GM18505 (cell line): Measurements from ENCODE around the gene ALPI.
"Not testable (repeated sequence)": the region's sequence is repeated elsewhere in the genome, so short reads cannot be mapped to it uniquely, and the experiment has no call there.

Experiments
- ATAC-seq: cut with Tn5 transposase; IDR thresholded peaks from one replicate; pipeline ENCODE4 v1.9.1; 2021; ENCODE audit not compliant: unreplicated experiment
- POLR2A ChIP-seq: IDR thresholded peaks from 4 replicates; pipeline ENCODE4 v1.6.1; 2011; ENCODE audit warnings: borderline replicate concordance; ENCODE audit not compliant: insufficient read depth, insufficient read length; ENCODE audit errors: extremely low read depth

The ALPI gene

DNA sequence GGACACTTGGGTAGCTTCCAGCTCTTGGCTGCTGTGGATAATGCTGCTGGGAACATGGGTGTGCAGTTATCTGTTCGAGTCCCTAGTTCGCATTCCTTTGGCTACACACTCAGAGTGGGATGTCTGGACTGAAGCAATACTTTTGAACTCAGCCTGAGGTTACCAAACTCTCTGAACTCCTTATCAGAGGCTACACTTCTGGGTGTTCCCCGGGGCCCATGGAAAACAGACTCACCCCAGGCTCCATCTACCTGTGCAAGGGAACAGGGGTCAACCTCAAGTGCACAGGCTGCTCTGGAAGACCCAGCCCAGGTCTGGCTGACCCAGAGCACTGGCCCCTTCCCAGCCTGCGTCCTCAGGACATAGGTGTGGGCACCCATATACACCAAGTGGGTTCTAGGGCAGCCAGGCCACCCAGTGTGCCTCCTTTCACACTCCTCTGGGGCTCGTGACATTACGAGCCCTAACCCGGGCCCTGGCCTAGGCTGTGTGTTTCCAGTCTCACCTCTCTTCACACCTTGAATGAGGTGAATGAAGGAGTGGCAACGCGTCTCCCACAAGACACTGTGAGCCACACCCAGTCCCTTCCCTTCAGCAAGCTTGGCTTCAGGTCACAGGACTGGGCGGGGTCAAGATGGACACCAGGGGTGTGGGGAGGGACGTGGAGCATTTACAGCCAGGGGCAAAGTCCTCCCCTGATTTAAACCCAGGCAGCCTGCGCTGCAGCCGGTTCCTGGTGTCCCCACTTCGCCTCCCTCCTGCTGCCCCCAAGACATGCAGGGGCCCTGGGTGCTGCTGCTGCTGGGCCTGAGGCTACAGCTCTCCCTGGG lies at the start of gene ALPI:
Gene ALPI (plus strand): TSS at position 728 of the 830 bp plus-strand sequence. CDS start 47 bp downstream, at position 775.
- no peak for ATAC-seq
- TF ChIP-seq POLR2A, result no peak

DNA sequence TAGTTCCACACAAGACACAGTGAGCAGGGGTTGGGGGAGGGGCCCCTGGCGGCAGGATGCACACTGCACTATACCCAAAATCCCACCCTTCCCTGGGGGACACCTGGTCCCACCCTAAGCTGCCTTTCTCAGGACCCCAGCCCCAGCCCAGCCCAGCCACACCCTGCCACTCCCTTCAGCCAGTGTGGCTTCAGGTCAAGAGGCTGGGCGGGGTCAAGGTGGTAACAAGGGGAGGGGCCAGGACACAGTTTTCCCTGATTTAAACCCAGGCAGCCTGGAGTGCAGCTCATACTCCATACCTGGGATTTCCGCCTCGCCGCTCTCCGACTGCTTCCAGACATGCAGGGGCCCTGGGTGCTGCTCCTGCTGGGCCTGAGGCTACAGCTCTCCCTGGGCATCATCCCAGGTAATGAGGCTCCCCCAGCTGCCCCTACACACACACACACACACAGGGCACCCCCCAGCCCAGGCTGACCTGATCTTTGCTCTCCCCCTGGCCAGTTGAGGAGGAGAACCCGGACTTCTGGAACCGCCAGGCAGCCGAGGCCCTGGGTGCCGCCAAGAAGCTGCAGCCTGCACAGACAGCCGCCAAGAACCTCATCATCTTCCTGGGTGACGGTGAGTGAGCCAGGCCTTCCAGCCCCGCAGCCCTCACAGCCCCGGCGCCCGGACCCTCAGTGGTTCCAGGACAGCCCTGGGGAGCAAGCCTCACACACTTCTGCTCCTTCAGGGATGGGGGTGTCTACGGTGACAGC lies 49.2 kb upstream of the ALPI start, which contains the start of gene ALPG:
Gene ALPG (plus strand): TSS at position 289 of the 755 bp plus-strand sequence. CDS start 51 bp downstream, at position 340.
- no peak for TF ChIP-seq POLR2A
- no peak for ATAC-seq

DNA sequence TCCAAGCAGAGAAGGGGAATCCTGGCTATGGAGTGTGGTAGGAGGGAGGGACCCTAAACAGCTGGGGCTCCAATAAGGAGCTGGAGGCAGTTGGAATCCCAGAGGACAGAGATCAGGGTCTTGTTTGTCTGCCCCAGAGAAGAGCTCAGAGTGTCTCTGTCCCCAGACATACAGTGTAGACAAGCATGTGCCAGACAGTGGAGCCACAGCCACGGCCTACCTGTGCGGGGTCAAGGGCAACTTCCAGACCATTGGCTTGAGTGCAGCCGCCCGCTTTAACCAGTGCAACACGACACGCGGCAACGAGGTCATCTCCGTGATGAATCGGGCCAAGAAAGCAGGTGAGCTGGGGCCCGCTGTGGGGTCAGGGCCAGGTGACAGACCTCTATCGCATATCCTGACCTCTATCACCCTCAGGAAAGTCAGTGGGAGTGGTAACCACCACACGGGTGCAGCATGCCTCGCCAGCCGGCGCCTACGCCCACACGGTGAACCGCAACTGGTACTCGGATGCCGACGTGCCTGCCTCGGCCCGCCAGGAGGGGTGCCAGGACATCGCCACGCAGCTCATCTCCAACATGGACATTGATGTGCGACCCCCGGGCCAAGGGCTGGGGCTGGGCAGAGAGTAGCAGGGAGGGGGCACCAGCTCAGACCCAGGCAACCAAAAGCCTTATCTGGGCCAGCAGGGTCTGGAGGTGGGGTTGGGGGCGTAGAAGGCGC lies 48.4 kb upstream of the ALPI start:
- ATAC-seq, result not testable (repeated sequence)

DNA sequence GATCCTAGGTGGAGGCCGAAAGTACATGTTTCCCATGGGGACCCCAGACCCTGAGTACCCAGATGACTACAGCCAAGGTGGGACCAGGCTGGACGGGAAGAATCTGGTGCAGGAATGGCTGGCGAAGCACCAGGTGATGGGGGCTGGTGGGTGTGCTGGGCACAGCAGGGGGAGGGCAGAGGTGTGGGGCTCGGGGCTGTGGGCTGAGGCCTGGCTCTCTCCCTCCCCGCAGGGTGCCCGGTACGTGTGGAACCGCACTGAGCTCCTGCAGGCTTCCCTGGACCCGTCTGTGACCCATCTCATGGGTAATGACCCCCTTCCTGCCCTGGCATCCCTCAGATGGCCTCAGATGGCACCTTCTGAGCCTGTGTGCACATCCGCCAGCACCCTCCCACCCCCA lies 47.7 kb upstream of the ALPI start:
- not testable (repeated sequence) for ATAC-seq

DNA sequence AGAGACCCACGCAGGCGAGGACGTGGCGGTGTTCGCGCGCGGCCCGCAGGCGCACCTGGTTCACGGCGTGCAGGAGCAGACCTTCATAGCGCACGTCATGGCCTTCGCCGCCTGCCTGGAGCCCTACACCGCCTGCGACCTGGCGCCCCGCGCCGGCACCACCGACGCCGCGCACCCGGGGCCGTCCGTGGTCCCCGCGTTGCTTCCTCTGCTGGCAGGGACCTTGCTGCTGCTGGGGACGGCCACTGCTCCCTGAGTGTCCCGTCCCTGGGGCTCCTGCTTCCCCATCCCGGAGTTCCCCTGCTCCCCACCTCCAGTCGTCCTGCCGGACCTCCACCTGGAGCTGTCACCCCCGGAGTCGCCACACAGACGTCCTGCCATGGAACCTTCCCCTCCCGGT lies 46.3 kb upstream of the ALPI start:
- ATAC-seq, result not testable (repeated sequence)

DNA sequence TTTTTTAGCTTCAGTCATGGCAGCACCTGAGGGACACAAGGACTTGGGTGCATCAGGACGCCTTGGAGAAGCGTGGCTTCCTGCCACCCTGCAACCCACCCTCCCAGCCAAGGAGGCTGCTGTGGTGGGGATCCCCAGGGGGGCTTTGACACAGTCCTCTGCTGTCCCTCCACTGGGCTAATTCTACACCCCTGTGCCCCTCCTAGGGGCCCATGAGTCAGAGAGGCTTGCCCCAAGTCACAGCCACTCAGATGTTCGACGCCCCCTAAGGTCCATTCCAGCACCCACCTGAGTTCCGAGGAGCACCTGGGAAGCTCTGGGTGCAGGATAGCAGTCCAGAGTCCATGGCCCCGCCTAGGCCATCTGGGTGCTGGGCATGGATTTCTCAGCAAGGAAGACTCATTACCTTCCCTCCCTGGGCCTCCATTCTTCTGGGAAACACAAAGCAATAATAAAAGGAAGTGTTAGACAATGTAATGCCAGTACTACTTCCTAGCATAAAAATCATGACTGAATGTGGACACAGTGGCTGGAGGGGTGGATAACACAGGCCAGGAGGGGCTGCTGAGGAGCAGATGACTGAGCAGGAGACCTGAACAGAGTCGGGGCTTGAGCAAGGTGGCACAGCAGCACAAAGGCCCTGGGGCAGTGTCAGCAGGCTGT lies 45.6 kb upstream of the ALPI start:
- no peak for ATAC-seq
- no peak for TF ChIP-seq POLR2A

DNA sequence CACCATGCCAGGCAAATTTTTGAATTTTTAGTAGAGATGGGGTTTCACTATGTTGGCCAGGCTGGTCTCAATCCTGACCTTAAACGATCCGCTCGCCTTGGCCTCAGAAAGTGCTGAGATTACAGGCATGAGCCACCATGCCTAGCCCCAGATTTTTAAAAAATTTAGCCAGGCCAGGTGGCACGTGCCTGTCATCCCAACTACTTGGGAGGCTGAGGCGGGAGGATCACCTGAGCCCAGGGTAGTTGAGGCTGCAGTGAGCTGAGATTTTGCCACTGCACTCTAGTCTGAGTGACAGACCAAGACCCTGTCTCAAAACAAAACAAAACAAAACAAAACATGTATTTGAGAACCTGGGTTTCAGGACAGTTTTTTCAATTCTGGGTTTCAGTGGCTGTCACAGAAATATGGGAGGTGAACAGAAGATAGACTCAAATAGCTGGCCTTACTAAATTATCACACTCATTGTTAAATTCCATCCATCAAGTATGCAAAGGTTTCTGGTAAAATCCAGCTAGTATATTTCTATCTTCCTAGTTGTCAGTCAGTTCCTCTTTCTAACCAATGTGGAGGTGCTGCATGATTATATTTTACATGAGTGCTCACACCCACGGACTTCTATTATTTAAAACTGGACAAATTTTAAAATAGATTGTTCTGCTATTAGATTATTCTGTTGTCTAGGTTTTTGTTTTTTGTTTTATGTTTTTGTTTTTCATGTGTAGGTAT lies 43.9 kb upstream of the ALPI start:
- no peak for ATAC-seq
- no peak for TF ChIP-seq POLR2A

DNA sequence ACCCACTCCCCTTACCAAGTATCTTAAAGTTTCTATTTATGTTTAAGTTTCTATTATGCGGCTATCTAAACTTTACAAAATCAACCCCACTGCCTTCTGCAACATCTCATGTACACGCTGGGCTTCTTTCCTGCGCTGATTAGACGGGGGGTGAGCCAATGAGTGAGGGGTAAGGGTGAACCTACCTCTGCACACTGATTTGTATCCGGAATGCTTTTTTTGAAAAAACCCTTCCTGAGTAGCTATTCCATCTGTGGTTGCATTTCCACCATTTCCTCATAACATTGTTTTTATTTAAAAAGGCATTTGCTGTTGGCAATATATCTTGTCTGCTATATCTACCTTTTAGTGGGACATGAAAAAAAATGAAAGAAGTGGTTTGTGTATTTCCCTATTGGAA lies 43.0 kb upstream of the ALPI start:
- ATAC-seq, result no peak
- TF ChIP-seq POLR2A, result no peak

DNA sequence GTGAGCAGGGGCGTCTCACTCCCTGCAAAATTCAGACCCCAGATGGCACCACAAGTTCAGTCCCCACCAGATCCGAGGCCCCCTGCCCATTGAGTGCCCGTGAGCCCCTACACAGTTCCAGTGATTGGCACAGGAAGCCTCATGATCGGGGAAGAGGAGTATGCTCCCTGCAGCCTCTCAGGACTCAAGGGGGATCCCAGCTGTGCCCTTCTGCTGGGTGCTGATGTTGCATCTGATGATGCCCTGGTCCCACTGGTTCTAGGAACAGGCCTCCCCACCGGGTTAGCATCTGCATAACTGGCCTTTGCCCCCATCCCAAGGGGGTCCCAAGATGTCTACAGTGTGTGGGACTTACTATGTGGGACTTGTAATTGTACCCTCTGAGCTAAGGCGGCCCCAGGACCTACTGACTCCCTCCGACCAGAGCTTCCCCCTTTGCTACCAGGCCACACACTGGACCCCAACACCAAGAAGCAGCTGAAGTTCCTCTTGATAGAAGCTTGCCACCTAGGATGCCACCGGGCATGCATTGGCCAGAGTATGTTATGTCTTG lies 40.7 kb upstream of the ALPI start:
- ATAC-seq, result no peak
- TF ChIP-seq POLR2A, result no peak

DNA sequence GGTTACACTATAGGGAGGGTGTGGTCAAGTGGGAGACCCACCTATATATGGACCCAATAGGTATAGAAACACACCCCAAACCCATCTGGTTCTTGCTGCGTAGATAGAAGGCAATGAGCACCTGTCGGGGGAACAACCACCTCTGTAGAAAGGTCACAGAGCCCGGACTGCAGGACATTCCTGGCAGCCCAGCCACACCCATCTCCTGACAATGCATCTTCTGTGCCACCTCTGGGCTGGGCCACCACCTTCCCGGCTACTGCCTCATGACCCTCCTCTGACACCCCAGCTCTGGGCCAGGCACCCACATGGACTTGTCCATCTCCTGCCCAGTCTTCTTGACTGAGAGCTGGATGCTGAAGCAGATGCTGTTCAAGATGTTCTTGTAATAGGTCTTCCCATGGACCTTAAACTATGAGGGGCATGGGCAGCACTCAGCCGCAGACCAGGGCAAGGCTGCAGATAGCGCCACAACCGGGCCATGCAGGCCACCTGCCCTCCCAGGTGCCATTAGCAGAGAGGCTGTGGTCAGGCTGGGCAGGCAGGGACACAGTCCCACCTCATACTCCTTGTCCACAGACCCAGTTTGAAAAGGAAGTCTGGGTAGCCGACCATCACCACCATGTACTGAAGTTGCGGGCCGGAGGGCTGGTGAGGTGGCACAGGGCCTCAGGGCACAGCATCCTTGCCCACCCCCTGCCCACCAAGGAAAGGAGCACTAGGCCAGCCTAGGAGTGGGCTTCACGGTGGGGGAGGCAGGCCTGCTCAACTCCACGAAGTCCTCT lies 40.0 kb upstream of the ALPI start:
- ATAC-seq, result no peak
- TF ChIP-seq POLR2A, result no peak

DNA sequence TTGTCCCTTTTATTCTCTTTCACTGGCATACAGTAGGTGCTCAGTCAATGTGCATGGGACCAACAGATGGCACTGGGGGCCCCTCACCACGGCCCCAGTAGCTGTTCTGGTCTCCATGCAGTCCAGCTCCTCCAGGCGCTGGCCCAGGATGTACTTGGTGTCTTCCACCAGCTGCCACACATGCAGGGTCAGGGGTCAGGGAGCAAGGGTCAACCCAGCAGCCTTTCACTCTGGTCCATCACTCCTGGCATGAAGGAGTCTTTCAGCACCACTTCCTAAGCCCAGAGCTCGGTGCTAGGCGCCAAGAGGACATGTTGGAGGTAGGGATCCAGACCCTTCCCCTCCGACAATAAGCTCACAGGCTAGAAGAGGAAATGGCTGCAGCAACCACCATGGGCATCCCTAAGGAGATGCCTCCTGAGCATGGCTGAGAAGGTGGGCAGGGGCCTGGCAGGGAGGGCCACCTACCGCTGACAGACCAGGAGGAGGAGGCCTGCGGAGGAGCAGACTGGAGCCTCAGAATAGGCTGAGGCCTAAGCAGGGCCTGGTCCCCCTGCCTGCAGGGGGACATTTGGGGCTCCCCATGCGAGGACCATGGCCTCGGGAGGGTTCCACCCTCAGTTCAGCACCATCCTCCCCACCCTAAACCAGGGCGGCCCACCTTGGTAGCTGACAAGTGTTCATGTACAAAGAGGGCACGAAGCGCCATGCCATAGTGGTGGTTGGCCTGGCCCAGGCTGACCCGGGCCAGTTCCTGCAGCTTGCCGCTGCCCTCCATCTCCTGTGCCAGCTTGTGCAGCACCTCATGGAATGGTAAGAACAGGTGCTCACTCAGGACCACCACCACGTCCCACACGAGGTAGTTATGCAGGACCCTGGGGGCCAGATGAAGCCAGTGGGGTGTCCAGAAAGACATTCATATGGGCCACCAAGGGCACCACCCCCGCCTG lies 39.2 kb upstream of the ALPI start:
- no peak for TF ChIP-seq POLR2A
- ATAC-seq, result no peak

DNA sequence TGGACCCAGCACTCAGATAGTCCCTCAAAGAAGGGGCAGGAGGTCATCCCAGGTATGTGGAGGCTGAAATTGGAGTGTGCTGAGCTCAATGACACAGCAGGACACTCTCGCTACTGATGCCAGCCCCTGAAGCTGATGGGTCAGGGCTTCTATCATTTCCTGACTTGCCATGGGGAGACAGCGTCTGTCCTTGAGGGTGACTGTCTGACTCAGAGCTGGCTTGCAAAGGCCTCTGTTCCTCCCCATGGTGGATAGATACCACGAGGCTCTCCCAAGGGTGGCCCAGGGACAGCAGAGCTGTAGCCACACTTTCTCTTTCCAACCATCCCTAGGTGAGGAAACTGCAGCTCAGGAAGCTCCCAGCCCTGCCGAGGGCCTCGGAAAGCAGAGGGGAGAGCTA lies 38.5 kb upstream of the ALPI start:
- no peak for ATAC-seq
- no peak for TF ChIP-seq POLR2A
